ENCODE data around the gene RNASE11. TPM values are rescaled to one million over a fixed set of nuclear protein-coding genes. Genes with fewer than 3 reads are reported as not detected.
"Not testable (repeated sequence)": the region's sequence is repeated elsewhere in the genome, so short reads cannot be mapped to it uniquely, and the experiment has no call there.

The RNASE11 gene
- polyA plus RNA-seq, 1 donor (not counting 4 experiments of a cell fraction or from before 2014, with no cell fraction given) = not detected

GRCh38 chr14:20578325-20578724 lies 9.5 kb downstream of the RNASE11 start:
- DNase-seq (ENCODE audit: low read depth, low spot score) (no peak), FAIRE-seq (no peak)
- Histone ChIP-seq H3K4me3 (ENCODE audit: control insufficient read depth in 2 of 3, extremely low read depth in 1 of 3, insufficient read depth in 2 of 3, low read depth in 1 of 3, low read length in 3 of 3) (no peak overlapping the region), H2AFZ (ENCODE audit: control insufficient read depth, low read length) (no peak overlapping the region), H3K79me2 (ENCODE audit: control insufficient read depth, insufficient read depth, low read length) (no peaks in the 10 kb centered on the region), H3K4me2 (ENCODE audit: control insufficient read depth, extremely low read depth, insufficient read depth, low read depth, low read length) (no peak overlapping the region), H3K36me3 (ENCODE audit: control insufficient read depth in 2 of 2, extremely low read depth in 1 of 2, insufficient read depth in 2 of 2, low read length in 2 of 2) (no peaks in the 10 kb centered on the region), H3K9ac (ENCODE audit: control insufficient read depth, extremely low read depth, insufficient read depth, low read length) (no peak overlapping the region), H3K27me3 (ENCODE audit: control insufficient read depth, extremely low read depth, insufficient read depth, low read length) (no peaks in the 10 kb centered on the region), H3K9me3 (ENCODE audit: control insufficient read depth, low read depth, low read length) (no peaks in the 10 kb centered on the region), H4K20me1 (ENCODE audit: control insufficient read depth, extremely low read depth, insufficient read depth, low read length) (no peaks in the 10 kb centered on the region), H3K9me1 (ENCODE audit: control insufficient read depth, extremely low read depth, insufficient read depth, low read length) (no peaks in the 10 kb centered on the region), H3K27ac (ENCODE audit: control insufficient read depth, insufficient read depth, low read length) (no peak overlapping the region), H3K4me1 (ENCODE audit: control insufficient read depth, extremely low read depth, insufficient read depth, low read length) (no peaks in the 10 kb centered on the region)
- dilution Hi-C loops (cut with MboI; ENCODE audit: extremely low pct_ligation_motif_present, low sequenced_read_pairs) = no loop called here
- TF ChIP-seq EZH2 (IDR thresholded peaks at IDR 0.05; ENCODE audit: low read length) (no peak), CTCF (optimal IDR thresholded peaks at IDR 0.05 in 1 of 3, IDR thresholded peaks at IDR 0.05 in 1 of 3, conservative IDR thresholded peaks at IDR 0.05 in 1 of 3; ENCODE audit: extremely low read depth in 1 of 3, insufficient read depth in 2 of 3, low read length in 3 of 3) (no peak)

- H3K4me2 ChIP-seq (ENCODE audit: control insufficient read depth, extremely low read depth, insufficient read depth, low read depth, low read length); FAIRE-seq; H3K9me1 ChIP-seq (ENCODE audit: control insufficient read depth, extremely low read depth, insufficient read depth, low read length); DNase-seq (ENCODE audit: low read depth, low spot score); H4K20me1 ChIP-seq (ENCODE audit: control insufficient read depth, extremely low read depth, insufficient read depth, low read length); H3K9me3 ChIP-seq (ENCODE audit: control insufficient read depth, low read depth, low read length); H3K27me3 ChIP-seq (ENCODE audit: control insufficient read depth, extremely low read depth, insufficient read depth, low read length); dilution Hi-C loops (cut with MboI; ENCODE audit: extremely low pct_ligation_motif_present, low sequenced_read_pairs); H3K27ac ChIP-seq (ENCODE audit: control insufficient read depth, insufficient read depth, low read length); H2AFZ ChIP-seq (ENCODE audit: control insufficient read depth, low read length); H3K4me1 ChIP-seq (ENCODE audit: control insufficient read depth, extremely low read depth, insufficient read depth, low read length); H3K79me2 ChIP-seq (ENCODE audit: control insufficient read depth, insufficient read depth, low read length); H3K4me3 ChIP-seq (ENCODE audit: control insufficient read depth in 2 of 3, extremely low read depth in 1 of 3, insufficient read depth in 2 of 3, low read depth in 1 of 3, low read length in 3 of 3); H3K36me3 ChIP-seq (ENCODE audit: control insufficient read depth in 2 of 2, extremely low read depth in 1 of 2, insufficient read depth in 2 of 2, low read length in 2 of 2); H3K9ac ChIP-seq (ENCODE audit: control insufficient read depth, extremely low read depth, insufficient read depth, low read length): not testable (repeated sequence)
These were observed 15.3 kb downstream of the RNASE11 start for GRCh38 chr14:20572382-20572990.

GRCh38 chr14:20570720-20571119 lies 17.1 kb downstream of the RNASE11 start:
- H3K79me2 ChIP-seq (ENCODE audit: control insufficient read depth, insufficient read depth, low read length); H3K9me1 ChIP-seq (ENCODE audit: control insufficient read depth, extremely low read depth, insufficient read depth, low read length); H3K4me1 ChIP-seq (ENCODE audit: control insufficient read depth, extremely low read depth, insufficient read depth, low read length); DNase-seq (ENCODE audit: low read depth, low spot score); H4K20me1 ChIP-seq (ENCODE audit: control insufficient read depth, extremely low read depth, insufficient read depth, low read length); H3K4me3 ChIP-seq (ENCODE audit: control insufficient read depth in 2 of 3, extremely low read depth in 1 of 3, insufficient read depth in 2 of 3, low read depth in 1 of 3, low read length in 3 of 3); dilution Hi-C loops (cut with MboI; ENCODE audit: extremely low pct_ligation_motif_present, low sequenced_read_pairs); H3K9me3 ChIP-seq (ENCODE audit: control insufficient read depth, low read depth, low read length); H3K4me2 ChIP-seq (ENCODE audit: control insufficient read depth, extremely low read depth, insufficient read depth, low read depth, low read length); H2AFZ ChIP-seq (ENCODE audit: control insufficient read depth, low read length); H3K36me3 ChIP-seq (ENCODE audit: control insufficient read depth in 2 of 2, extremely low read depth in 1 of 2, insufficient read depth in 2 of 2, low read length in 2 of 2); H3K27ac ChIP-seq (ENCODE audit: control insufficient read depth, insufficient read depth, low read length); H3K27me3 ChIP-seq (ENCODE audit: control insufficient read depth, extremely low read depth, insufficient read depth, low read length); FAIRE-seq; H3K9ac ChIP-seq (ENCODE audit: control insufficient read depth, extremely low read depth, insufficient read depth, low read length): not testable (repeated sequence)

GRCh38 chr14:20569865-20570264 lies 17.9 kb downstream of the RNASE11 start:
- H3K9me3 ChIP-seq (ENCODE audit: control insufficient read depth, low read depth, low read length); H3K36me3 ChIP-seq (ENCODE audit: control insufficient read depth in 2 of 2, extremely low read depth in 1 of 2, insufficient read depth in 2 of 2, low read length in 2 of 2); H2AFZ ChIP-seq (ENCODE audit: control insufficient read depth, low read length); H4K20me1 ChIP-seq (ENCODE audit: control insufficient read depth, extremely low read depth, insufficient read depth, low read length); H3K4me2 ChIP-seq (ENCODE audit: control insufficient read depth, extremely low read depth, insufficient read depth, low read depth, low read length); H3K27ac ChIP-seq (ENCODE audit: control insufficient read depth, insufficient read depth, low read length); H3K4me1 ChIP-seq (ENCODE audit: control insufficient read depth, extremely low read depth, insufficient read depth, low read length); FAIRE-seq; H3K79me2 ChIP-seq (ENCODE audit: control insufficient read depth, insufficient read depth, low read length); dilution Hi-C loops (cut with MboI; ENCODE audit: extremely low pct_ligation_motif_present, low sequenced_read_pairs); DNase-seq (ENCODE audit: low read depth, low spot score); H3K27me3 ChIP-seq (ENCODE audit: control insufficient read depth, extremely low read depth, insufficient read depth, low read length); H3K4me3 ChIP-seq (ENCODE audit: control insufficient read depth in 2 of 3, extremely low read depth in 1 of 3, insufficient read depth in 2 of 3, low read depth in 1 of 3, low read length in 3 of 3); H3K9me1 ChIP-seq (ENCODE audit: control insufficient read depth, extremely low read depth, insufficient read depth, low read length); H3K9ac ChIP-seq (ENCODE audit: control insufficient read depth, extremely low read depth, insufficient read depth, low read length): not testable (repeated sequence)
